Uterus (tissue), 2 donors: Measurements from ENCODE around the gene SKIC3.

Experiments
- CTCF ChIP-seq, 4 experiments: fragments of 200-600 bp in 2 of 4; fragments of 450-650 bp in 2 of 4; sonication (generic) in 2 of 4; IDR thresholded peaks; one replicate each; pipeline ENCODE4 v1.5.1; 2016 to 2019; ENCODE audit warnings: antibody characterized with exemption in 4 of 4, mild to moderate bottlenecking in 2 of 4, moderate library complexity in 1 of 4
- POLR2A ChIP-seq, 2 donors: fragments of 450-650 bp; IDR thresholded peaks; one replicate each; pipeline ENCODE4 v1.6.1; 2016; ENCODE audit warnings: antibody characterized with exemption in 2 of 2, mild to moderate bottlenecking in 1 of 2, moderate library complexity in 1 of 2

GRCh38 chr5:95562282-95562681, 7.5 kb upstream of the SKIC3 start:
- no peak for TF ChIP-seq CTCF (IDR thresholded peaks at IDR 0.05)
- TF ChIP-seq POLR2A (IDR thresholded peaks at IDR 0.05) = no peak
